WERI-Rb-1 (cell line): ENCODE data around the gene TTLL1.
"Not testable (repeated sequence)": the region's sequence is repeated elsewhere in the genome, so short reads cannot be mapped to it uniquely, and the experiment has no call there.

Experiments used
- DNase-seq: peaks from one replicate; pipeline ENCODE4 v3.0.0-alpha.2; 2020
- H3K27ac ChIP-seq: fragments of 250-450 bp; sonication (Bioruptor Pico); 2 replicates; pipeline ENCODE4 v1.5.1; 2020; ENCODE audit warnings: mild to moderate bottlenecking, moderate library complexity
- H3K27me3 ChIP-seq: fragments of 250-450 bp; sonication (Bioruptor Pico); 2 replicates; pipeline ENCODE4 v1.5.1; 2021; ENCODE audit warnings: mild to moderate bottlenecking, low read depth, moderate library complexity; ENCODE audit not compliant: insufficient read depth, severe bottlenecking
- H3K36me3 ChIP-seq: fragments of 250-450 bp; sonication (Bioruptor Pico); 2 replicates; pipeline ENCODE4 v1.5.1; 2020; ENCODE audit warnings: mild to moderate bottlenecking, moderate library complexity
- H3K4me3 ChIP-seq: 2 replicates; pipeline ENCODE4 v1.5.1; 2011; ENCODE audit warnings: low read depth, mild to moderate bottlenecking, control low read depth, low read length
- H3K9me3 ChIP-seq: fragments of 250-450 bp; sonication (Bioruptor Pico); 2 replicates; pipeline ENCODE4 v1.5.1; 2021; ENCODE audit warnings: mild to moderate bottlenecking, moderate library complexity; ENCODE audit not compliant: severe bottlenecking
- TF ChIP-seq, protein P1 (sequence below): IDR thresholded peaks from 2 replicates; pipeline ENCODE4 v1.5.1; 2011; ENCODE audit warnings: low read depth, mild to moderate bottlenecking, control low read depth, inconsistent platforms, low read length

Gene TTLL1

DNA sequence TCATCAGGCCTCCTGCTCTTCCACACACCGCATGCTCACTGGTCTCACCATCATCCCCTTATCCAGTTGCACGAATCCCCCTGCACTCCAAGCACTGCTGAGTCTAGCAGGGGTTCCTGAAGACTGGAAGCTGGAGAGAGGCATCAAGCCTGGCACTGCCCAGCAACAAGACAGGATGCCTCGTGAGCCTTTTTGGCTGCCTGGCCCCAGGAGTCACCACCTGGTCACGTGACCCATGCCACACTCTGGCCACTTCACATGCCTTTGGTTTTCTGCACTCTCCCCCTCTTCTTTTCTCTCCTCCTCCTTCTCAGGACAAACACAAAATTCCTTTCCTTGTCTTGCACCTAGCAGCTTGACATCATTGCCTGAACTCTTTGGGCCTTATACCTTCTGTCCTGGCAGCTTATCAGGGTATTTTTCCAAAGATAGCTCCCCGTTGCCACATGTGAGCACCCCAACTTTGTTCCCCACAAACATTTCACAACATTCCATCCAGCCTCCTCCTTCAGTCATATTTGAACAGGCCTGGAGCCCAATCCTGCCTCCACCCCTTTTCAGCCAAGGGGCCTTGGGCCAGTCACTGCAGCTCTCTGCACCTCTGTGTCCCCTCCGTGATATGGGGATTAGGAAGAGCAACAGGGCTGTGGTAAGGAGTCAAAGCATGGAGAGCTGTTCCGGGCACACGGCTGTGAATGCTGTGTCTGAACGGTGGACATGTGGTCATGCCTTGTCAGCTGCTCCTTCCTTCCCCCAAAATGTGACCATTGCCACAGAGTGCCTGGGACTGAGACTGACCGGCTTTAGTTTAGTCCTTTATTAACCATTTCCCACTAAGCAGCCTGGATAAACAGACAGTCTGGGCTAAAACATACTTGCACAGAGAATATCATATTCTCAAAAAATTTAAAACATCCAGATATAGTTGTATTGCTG lies 71.4 kb downstream of the TTLL1 start:
- H3K27ac ChIP-seq: no peak overlapping the region
- no peaks in the 10 kb centered on the region; the same call in 1 of the 2 replicates for H3K36me3 ChIP-seq
- no peak overlapping the region for H3K4me3 ChIP-seq
- no peaks in the 10 kb centered on the region for H3K27me3 ChIP-seq
- no peaks in the 10 kb centered on the region for H3K9me3 ChIP-seq
- no peak for DNase-seq
- TF ChIP-seq, protein P1, sequence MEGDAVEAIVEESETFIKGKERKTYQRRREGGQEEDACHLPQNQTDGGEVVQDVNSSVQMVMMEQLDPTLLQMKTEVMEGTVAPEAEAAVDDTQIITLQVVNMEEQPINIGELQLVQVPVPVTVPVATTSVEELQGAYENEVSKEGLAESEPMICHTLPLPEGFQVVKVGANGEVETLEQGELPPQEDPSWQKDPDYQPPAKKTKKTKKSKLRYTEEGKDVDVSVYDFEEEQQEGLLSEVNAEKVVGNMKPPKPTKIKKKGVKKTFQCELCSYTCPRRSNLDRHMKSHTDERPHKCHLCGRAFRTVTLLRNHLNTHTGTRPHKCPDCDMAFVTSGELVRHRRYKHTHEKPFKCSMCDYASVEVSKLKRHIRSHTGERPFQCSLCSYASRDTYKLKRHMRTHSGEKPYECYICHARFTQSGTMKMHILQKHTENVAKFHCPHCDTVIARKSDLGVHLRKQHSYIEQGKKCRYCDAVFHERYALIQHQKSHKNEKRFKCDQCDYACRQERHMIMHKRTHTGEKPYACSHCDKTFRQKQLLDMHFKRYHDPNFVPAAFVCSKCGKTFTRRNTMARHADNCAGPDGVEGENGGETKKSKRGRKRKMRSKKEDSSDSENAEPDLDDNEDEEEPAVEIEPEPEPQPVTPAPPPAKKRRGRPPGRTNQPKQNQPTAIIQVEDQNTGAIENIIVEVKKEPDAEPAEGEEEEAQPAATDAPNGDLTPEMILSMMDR: no peak

DNA sequence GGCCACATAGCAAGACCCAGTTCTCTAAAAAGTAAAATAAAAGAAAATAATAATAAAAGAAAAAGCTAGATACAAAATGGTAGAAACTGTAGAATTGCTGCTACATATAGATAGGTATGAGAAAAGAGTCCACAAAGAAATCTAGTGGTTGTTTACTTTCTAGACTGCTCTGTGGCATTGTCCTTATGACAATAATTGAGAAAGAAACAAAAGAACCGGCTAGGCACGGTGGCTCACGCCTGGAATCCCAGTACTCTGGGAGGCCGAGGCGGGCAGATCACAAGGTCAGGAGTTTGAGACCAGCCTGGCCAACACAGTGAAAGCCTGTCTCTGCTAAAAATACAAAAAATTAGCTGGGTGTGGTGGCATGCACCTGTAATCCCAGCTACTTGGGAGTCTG lies 73.0 kb downstream of the TTLL1 start:
- H3K27me3 ChIP-seq, DNase-seq, H3K9me3 ChIP-seq, H3K36me3 ChIP-seq, H3K4me3 ChIP-seq, H3K27ac ChIP-seq: not testable (repeated sequence)

DNA sequence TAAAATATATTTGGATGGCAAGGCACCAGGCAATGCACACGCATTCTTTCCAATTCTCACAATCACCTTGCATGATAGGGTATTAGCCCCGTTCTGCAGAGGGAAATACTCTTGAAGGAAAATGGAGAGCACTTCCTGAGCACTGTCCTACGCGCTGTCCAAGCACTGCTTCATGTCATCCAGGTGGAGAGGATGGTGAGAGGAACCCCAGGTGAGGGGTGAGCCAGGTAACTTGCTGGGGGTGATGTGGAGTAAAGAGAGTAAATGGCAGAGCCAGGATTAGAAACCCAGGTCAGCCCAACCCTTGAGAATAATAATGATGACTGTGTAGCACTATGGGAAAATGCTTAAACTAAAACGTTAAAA lies 73.5 kb downstream of the TTLL1 start:
- no peaks in the 10 kb centered on the region; the same call in 1 of the 2 replicates for H3K36me3 ChIP-seq
- no peaks in the 10 kb centered on the region for H3K27me3 ChIP-seq
- TF ChIP-seq, protein P1: no peak
- no peak overlapping the region for H3K27ac ChIP-seq
- H3K4me3 ChIP-seq: peak overlapping the region; percentile 89
- no peaks in the 10 kb centered on the region for H3K9me3 ChIP-seq
- no peak for DNase-seq

DNA sequence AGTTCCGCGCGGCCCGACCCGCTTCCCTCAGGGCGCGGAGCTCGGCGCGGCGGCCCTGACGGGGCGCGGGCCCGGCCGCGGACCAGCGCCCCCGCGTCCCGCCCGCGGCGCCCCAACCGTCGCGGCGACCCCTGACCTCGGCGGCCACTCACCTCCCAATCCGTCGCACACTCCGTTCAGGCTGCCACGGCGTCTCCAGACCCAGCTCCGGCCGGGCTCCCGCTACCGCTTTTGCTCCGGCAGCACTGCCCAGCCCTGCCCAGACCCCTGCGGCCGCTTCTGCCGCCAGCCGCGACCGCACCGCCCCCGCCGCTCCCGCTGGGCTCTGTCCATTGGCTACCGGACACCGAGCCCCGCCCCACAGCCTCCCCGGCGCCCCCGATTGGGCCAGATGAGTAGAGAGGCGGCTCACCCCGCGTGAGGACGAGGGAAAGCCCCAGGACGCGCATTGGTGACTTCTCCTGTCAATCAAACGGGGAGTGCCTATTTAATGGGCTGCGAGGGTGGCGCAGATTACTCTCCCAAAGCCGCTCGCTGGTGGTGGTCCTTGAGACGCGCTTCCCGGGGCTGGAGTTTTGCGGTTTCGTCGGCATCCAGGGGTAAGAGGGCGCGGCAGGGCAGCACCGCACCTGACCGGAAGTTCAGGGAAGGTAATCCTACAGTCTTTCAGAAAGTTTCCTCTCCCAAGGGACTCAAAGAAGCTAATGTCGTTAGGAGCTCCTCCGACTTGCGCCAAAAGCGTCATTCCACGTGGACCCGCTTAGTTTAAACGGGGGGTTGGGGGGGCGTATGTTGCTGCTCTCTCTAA lies 74.1 kb downstream of the TTLL1 start, which contains the start of gene PACSIN2:
PACSIN2 (minus strand) TSS at position 281 of the 808 bp plus-strand sequence. CDS start 103,069 bp downstream, outside the sequence.
- TF ChIP-seq, protein P1: no peak
- H3K27ac ChIP-seq: peak within 1 kb of the TSS; percentile 56

DNA sequence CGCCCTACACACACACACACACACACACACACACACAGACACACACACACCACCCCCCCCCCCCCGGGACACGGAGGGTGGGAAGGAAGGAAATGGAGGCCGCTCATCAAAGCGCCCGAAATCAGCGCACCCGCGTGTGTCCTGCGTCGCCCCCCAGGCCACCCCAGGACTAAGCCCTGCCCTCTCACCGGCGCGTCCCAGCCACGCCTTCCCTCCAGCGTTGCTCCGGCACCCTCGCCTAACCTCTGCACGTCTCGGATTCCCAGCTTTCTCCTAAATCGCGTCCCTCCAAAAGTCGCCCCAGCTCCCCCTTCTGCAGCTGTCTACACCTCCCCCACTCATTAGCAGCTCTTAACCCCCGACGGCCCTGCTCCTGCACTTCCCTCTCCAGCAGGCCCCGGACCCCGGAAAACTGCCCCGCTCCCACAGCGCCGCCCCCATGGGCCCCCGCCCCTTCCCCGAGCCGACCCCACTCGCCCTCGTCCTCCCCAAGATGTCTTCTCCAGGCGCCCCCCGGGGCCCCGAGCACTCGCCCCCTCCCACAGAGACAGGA lies 74.8 kb downstream of the TTLL1 start:
- H3K4me3 ChIP-seq: peak overlapping the region; percentile 89
- no peaks in the 10 kb centered on the region for H3K27me3 ChIP-seq
- TF ChIP-seq, protein P1: no peak
- no peaks in the 10 kb centered on the region; the same call in 1 of the 2 replicates for H3K36me3 ChIP-seq
- H3K27ac ChIP-seq: peak overlapping the region; percentile 47
- no peaks in the 10 kb centered on the region for H3K9me3 ChIP-seq
- peak; percentile 43 for DNase-seq

More for the DNA sequence above, 74.1 kb downstream of the TTLL1 start, which contains the start of gene PACSIN2:
- H3K4me3 ChIP-seq: peak within 1 kb of the TSS; percentile 89
- H3K36me3 ChIP-seq: no peaks in the 10 kb centered on the region; the same call in 1 of the 2 replicates
- no peaks in the 10 kb centered on the region for H3K27me3 ChIP-seq
- DNase-seq: peak; percentile 99
- no peaks in the 10 kb centered on the region for H3K9me3 ChIP-seq
